K562 (cell line): ENCODE data around the gene PLA1A. TPM values are rescaled to one million over a fixed set of nuclear protein-coding genes. Genes with fewer than 3 reads are reported as not detected.

Experiments used
- ATAC-seq: fragments of 200-7000 bp; cut with Tn5 transposase; 3 replicates; pipeline ENCODE4 v1.9.1; 2020; ENCODE audit warnings: moderate library complexity
- BruUV-seq: library from RNA; stranded (reverse); fragments of 400-500 nt; replicated peaks from 2 replicates; lab custom pipeline; 2021; lab: Mats Ljungman, UMichigan
- CTCF ChIA-PET: fragments of 300-600 bp; formaldehyde crosslinking; extraction: SDS; loops from one replicate; lab custom pipeline; 2021; ENCODE audit warnings: low intra/inter-chr PET ratio; lab: Yijun Ruan, JAX
- POLR2A ChIA-PET: fragments of 300-600, 350-650 bp; sonication (Branson Sonifier 250); formaldehyde crosslinking; extraction: SDS; loops from one replicate; lab custom pipeline; 2021; ENCODE audit warnings: antibody characterized with exemption, inconsistent platforms; lab: Yijun Ruan, JAX
- DNase-seq, 4 experiments: peaks; one replicate each; pipeline versions ENCODE4 v3.0.0 to v3.0.0-alpha.2; 2011 to 2018; ENCODE audit warnings: low spot score in 3 of 4, mixed read lengths in 3 of 4; ENCODE audit errors: extremely low read depth in 1 of 4
- FAIRE-seq: peaks from 2 replicates; lab custom pipeline; 2011; peaks lifted over from hg19 to GRCh38; lab: Jason Lieb, UNC
- H2AFZ ChIP-seq: 2 replicates; pipeline ENCODE4 v1.6.0; 2011; ENCODE audit warnings: low read depth, low read length, control low read depth, inconsistent platforms
- H3K27ac ChIP-seq: fragments of 200-600 bp; 3 replicates; pipeline ENCODE4 v1.8.0; 2011; ENCODE audit warnings: low read depth, mild to moderate bottlenecking, control low read depth, inconsistent platforms, low read length, moderate library complexity, mixed read lengths; ENCODE audit errors: extremely low read depth
- H3K27me3 ChIP-seq, 2 experiments: fragments of 300-600 bp in 1 of 2; 2 replicates in 1 of 2; 3 replicates in 1 of 2; pipeline versions ENCODE4 v1.6.0 to v1.8.0; 2011; ENCODE audit warnings: inconsistent platforms in 2 of 2, low read length in 2 of 2, mild to moderate bottlenecking in 1 of 2, mixed read lengths in 1 of 2, moderate library complexity in 1 of 2; ENCODE audit not compliant: control insufficient read depth in 2 of 2, insufficient read depth in 2 of 2
- H3K36me3 ChIP-seq: fragments of 300-600 bp; 3 replicates; pipeline ENCODE4 v1.8.0; 2011; ENCODE audit warnings: mild to moderate bottlenecking, low read length, inconsistent platforms; ENCODE audit not compliant: control insufficient read depth, insufficient read depth
- H3K4me1 ChIP-seq, 2 experiments: fragments of 200-600 bp in 1 of 2; replicated peaks in 1 of 2; 2 replicates in 1 of 2; 3 replicates in 1 of 2; pipeline versions ENCODE4 v1.5.1 to v1.8.0; 2011; ENCODE audit warnings: inconsistent platforms in 2 of 2, low read length in 2 of 2, mild to moderate bottlenecking in 1 of 2, mixed read lengths in 1 of 2, moderate library complexity in 1 of 2; ENCODE audit not compliant: control insufficient read depth in 2 of 2, insufficient read depth in 2 of 2
- H3K4me2 ChIP-seq: 2 replicates; pipeline ENCODE4 v1.6.1; 2011; ENCODE audit warnings: low read length, control low read depth, inconsistent platforms, mixed read lengths; ENCODE audit not compliant: insufficient read depth
- H3K4me3 ChIP-seq: fragments of 200-600 bp; sonication (generic), shearing (Covaris generic); 2 replicates; pipeline ENCODE4 v1.5.1; 2016; ENCODE audit warnings: control low read depth, inconsistent platforms
- H3K79me2 ChIP-seq: fragments of 200-600 bp; 3 replicates; pipeline ENCODE4 v1.8.0; 2011; ENCODE audit warnings: low read length, inconsistent platforms; ENCODE audit not compliant: control insufficient read depth, insufficient read depth
- H3K9ac ChIP-seq, 2 experiments: 2 replicates each; pipeline versions ENCODE4 v1.6.0 to v1.6.1; 2011; ENCODE audit warnings: low read depth in 2 of 2, low read length in 2 of 2, control low read depth in 1 of 2, inconsistent platforms in 1 of 2, mild to moderate bottlenecking in 1 of 2, mixed read lengths in 1 of 2; ENCODE audit not compliant: insufficient read depth in 1 of 2
- H3K9me1 ChIP-seq: one replicate; pipeline ENCODE4 v1.6.0; 2011; ENCODE audit warnings: inconsistent platforms, mild to moderate bottlenecking, low read length, moderate library complexity; ENCODE audit not compliant: control insufficient read depth, insufficient read depth
- H3K9me3 ChIP-seq: replicated peaks from 2 replicates; pipeline ENCODE4 v1.5.1; 2011; ENCODE audit warnings: low read depth, low read length, inconsistent platforms; ENCODE audit not compliant: control insufficient read depth, insufficient read depth
- H4K20me1 ChIP-seq: replicated peaks from 2 replicates; pipeline ENCODE4 v1.6.1; 2011; ENCODE audit warnings: low read length, inconsistent platforms, mixed read lengths; ENCODE audit not compliant: control insufficient read depth, insufficient read depth
- ADNP ChIP-seq: fragments of 200-800 bp; sonication (Bioruptor generic); IDR thresholded peaks from 2 replicates; pipeline ENCODE4 v1.6.1; 2016; ENCODE audit warnings: missing genetic modification characterization, missing compliant biosample characterization
- CREB1 ChIP-seq, 2 experiments: sonication (generic) in 1 of 2; formaldehyde crosslinking in 1 of 2; IDR thresholded peaks; 2 replicates each; pipeline versions ENCODE4 v1.6.1 to v1.8.0; 2012 to 2022; ENCODE audit warnings: inconsistent platforms in 1 of 2, mild to moderate bottlenecking in 1 of 2, missing genetic modification reagents in 1 of 2, moderate library complexity in 1 of 2
- DDX20 ChIP-seq: fragments of 450-650 bp; IDR thresholded peaks from 2 replicates; pipeline ENCODE4 v1.6.1; 2016; ENCODE audit warnings: missing genetic modification characterization, low read depth, mild to moderate bottlenecking, missing compliant biosample characterization, moderate library complexity
- GTF2E2 ChIP-seq: fragments of 200-800 bp; sonication (Bioruptor generic); IDR thresholded peaks from 2 replicates; pipeline ENCODE4 v1.6.1; 2016; ENCODE audit warnings: missing genetic modification characterization, missing compliant biosample characterization
- NFE2L1 ChIP-seq: fragments of 450-650 bp; IDR thresholded peaks from 2 replicates; pipeline ENCODE4 v1.6.1; 2016; ENCODE audit warnings: missing genetic modification characterization, low read depth, mild to moderate bottlenecking, missing compliant biosample characterization, moderate library complexity, borderline replicate concordance
- NR2C1 ChIP-seq, 2 experiments: fragments of 450-650 bp; IDR thresholded peaks; 2 replicates each; pipeline ENCODE4 v1.6.1; 2017; ENCODE audit warnings: mild to moderate bottlenecking in 2 of 2, antibody characterized with exemption in 1 of 2, inconsistent platforms in 1 of 2, missing compliant biosample characterization in 1 of 2, missing genetic modification characterization in 1 of 2
- NR2C2 ChIP-seq, 2 experiments: fragments of 200-800 bp in 1 of 2; sonication (Bioruptor generic) in 1 of 2; sonication (generic) in 1 of 2; formaldehyde crosslinking in 1 of 2; IDR thresholded peaks; 2 replicates each; pipeline versions ENCODE4 v1.6.1 to v1.8.0; 2016 to 2022; ENCODE audit warnings: mild to moderate bottlenecking in 1 of 2, missing compliant biosample characterization in 1 of 2, missing genetic modification characterization in 1 of 2, missing genetic modification reagents in 1 of 2
- NR4A1 ChIP-seq, 2 experiments: fragments of 250-450 bp in 1 of 2; fragments of 450-650 bp in 1 of 2; sonication (Bioruptor Pico) in 1 of 2; IDR thresholded peaks; 2 replicates each; pipeline versions ENCODE4 v1.4.0 to v1.6.1; 2016 to 2020; ENCODE audit warnings: mild to moderate bottlenecking in 2 of 2, missing compliant biosample characterization in 1 of 2, missing genetic modification characterization in 1 of 2, moderate library complexity in 1 of 2
- PTTG1 ChIP-seq: fragments of 450-650 bp; IDR thresholded peaks from 2 replicates; pipeline ENCODE4 v1.6.1; 2016; ENCODE audit warnings: low read depth, mild to moderate bottlenecking, missing genetic modification characterization, missing compliant biosample characterization
- ZFPM2 ChIP-seq: fragments of 250-450 bp; sonication (Bioruptor Pico); IDR thresholded peaks from 2 replicates; pipeline ENCODE4 v1.5.1; 2022; ENCODE audit warnings: mild to moderate bottlenecking
- ZFX ChIP-seq: sonication (generic); formaldehyde crosslinking; IDR thresholded peaks from 2 replicates; pipeline ENCODE4 v1.8.0; 2022; ENCODE audit warnings: mild to moderate bottlenecking, missing genetic modification reagents, moderate library complexity
- ZNF121 ChIP-seq: sonication (generic); formaldehyde crosslinking; conservative IDR thresholded peaks from 2 replicates; pipeline ENCODE4 v1.8.0; 2022; ENCODE audit warnings: missing genetic modification reagents
- ZNF175 ChIP-seq: fragments of 200-800 bp; sonication (Bioruptor generic); IDR thresholded peaks from 2 replicates; pipeline ENCODE4 v1.6.1; 2016; ENCODE audit warnings: low read depth, mild to moderate bottlenecking, missing genetic modification characterization, missing compliant biosample characterization
- ZNF354B ChIP-seq: fragments of 250-450 bp; sonication (Bioruptor Pico); IDR thresholded peaks from 2 replicates; pipeline ENCODE4 v1.4.0; 2020
- ZNF384 ChIP-seq: IDR thresholded peaks from 2 replicates; pipeline ENCODE4 v1.6.1; 2012; ENCODE audit warnings: low read depth, low read length, improper control_type of control experiment
- ZNF445 ChIP-seq: fragments of 250-450 bp; sonication (Bioruptor Pico); IDR thresholded peaks from 2 replicates; pipeline ENCODE4 v1.4.0; 2020; ENCODE audit warnings: low read depth, mild to moderate bottlenecking, moderate library complexity
- ZNF589 ChIP-seq: fragments of 200-800 bp; sonication (Bioruptor generic); IDR thresholded peaks from 2 replicates; pipeline ENCODE4 v1.6.1; 2016; ENCODE audit warnings: low read depth, missing genetic modification characterization, missing compliant biosample characterization
- ZZZ3 ChIP-seq: fragments of 450-650 bp; IDR thresholded peaks from 2 replicates; pipeline ENCODE4 v1.6.1; 2016; ENCODE audit warnings: antibody characterized with exemption, mild to moderate bottlenecking, moderate library complexity
- WGBS: fragments of 100-300 bp; shearing (Covaris generic); methylation state at CpG from one replicate; pipeline ENCODE4 v1.1.6; 2016; ENCODE audit warnings: low coverage, mixed read lengths; ENCODE audit not compliant: insufficient coverage; ENCODE audit errors: missing lambda C conversion rate; 5-methylcytosine and 5-hydroxymethylcytosine counted together
- in situ Hi-C: fragments of 300-500 bp; cut with MboI; formaldehyde crosslinking; loops from 4 replicates; pipeline ENCODE4 v1.15.0; 2018; ENCODE audit warnings: inconsistent platforms, mixed read lengths
- intact Hi-C: fragments of 100-400 bp; cut with micrococcal nuclease; formaldehyde crosslinking; loops from 2 replicates; pipeline ENCODE4 v1.14.2; 2022
- polyA plus RNA-seq, 8 experiments: library from polyadenylated mRNA; depleted of rRNA in 4 of 8; stranded (reverse) in 5 of 8; unstranded in 3 of 8; fragments of >200 nt; fragmentation: Nextera tagmentation in 2 of 8; fragmentation: Illumina TruSeq in 1 of 8; extraction: Ambion mirVana in 2 of 8; extraction: Trizol in 1 of 8; gene quantifications; 2 replicates each; pipeline versions ENCODE4 v1.2.1 to v1.2.3, GENCODE V29; 2011 to 2014; ENCODE audit warnings: inconsistent platforms in 1 of 8, missing spikeins in 1 of 8
- total RNA-seq, 7 experiments: library from RNA; depleted of rRNA in 6 of 7; stranded (reverse); fragments of >200 nt in 6 of 7; fragmentation: Illumina TruSeq in 2 of 7; extraction: Trizol in 2 of 7; gene quantifications; 2 replicates each; pipeline versions ENCODE4 v1.2.1 to v1.2.3, GENCODE V29; 2011 to 2021; ENCODE audit warnings: low replicate concordance in 1 of 7
- TF ChIP-seq, protein P1 (sequence below): fragments of 200-800 bp; sonication (Bioruptor generic); IDR thresholded peaks from 2 replicates; pipeline ENCODE4 v1.6.1; 2017; ENCODE audit warnings: missing genetic modification characterization, missing compliant biosample characterization

The PLA1A gene
- total and polyA plus RNA-seq, 9 of the 15 experiments (the other 6 are each of a cell fraction or from before 2014, with no cell fraction given) = not detected

- no peaks in the 10 kb centered on the region for H4K20me1 ChIP-seq
- no peak overlapping the region for H3K4me2 ChIP-seq
- H3K9me3 ChIP-seq = no peaks in the 10 kb centered on the region
- H3K4me1 ChIP-seq = peaks cover 8 to 46% of the 10 kb centered on the region in 2 experiments
- WGBS = 20% methylated on average over 2 of the region's 2 CpGs
- FAIRE-seq (no peak), ATAC-seq (no peak), DNase-seq (no peak)
- H3K27me3 ChIP-seq = no peaks in the 10 kb centered on the region
- peaks cover 3% of the 10 kb centered on the region for H3K9me1 ChIP-seq
- H3K9ac ChIP-seq = no peak overlapping the region
- intact Hi-C loops (loop anchor here (5.0 kb wide), 1 partner anchor 38 kb away; the partner anchor contains the start of gene COX17), in situ Hi-C loops (no loop called here)
- BruUV-seq = no TSS peak
- peak overlapping the region; percentile 12 for H2AFZ ChIP-seq
- H3K79me2 ChIP-seq = no peaks in the 10 kb centered on the region
- no peaks in the 10 kb centered on the region for H3K36me3 ChIP-seq
- H3K4me3 ChIP-seq = no peak overlapping the region
- CTCF ChIA-PET = no interaction called here
- H3K27ac ChIP-seq = peak overlapping the region; percentile 83; the same call in 1 of the 3 replicates
- POLR2A ChIA-PET = interaction anchor here (0.5 kb wide), 1 partner anchor 30 kb away, joined by 5 read pairs; no protein-coding TSS in a partner anchor
- TF ChIP-seq NR4A1 (CRISPR knock-in tag; IDR thresholded peaks at IDR 0.05) (no peak), NR4A1 (tag; IDR thresholded peaks at IDR 0.05) (peak; percentile 72; the same call in 1 of the 2 replicates), GTF2E2 (0 out of 2 replicates have a peak, but pooled peaks have one; percentile 49), ZFX (CRISPR knock-in tag) (no peak), ZNF445 (CRISPR knock-in tag) (0 out of 2 replicates have a peak, but pooled peaks have one; percentile 11), NR2C2 (CRISPR knock-in tag; IDR thresholded peaks at IDR 0.05) (no peak), NR2C2 (tag; IDR thresholded peaks at IDR 0.05) (peak; percentile 6; the same call in 1 of the 2 replicates), ZFPM2 (CRISPR knock-in tag) (no peak), ZNF121 (CRISPR knock-in tag) (peak; percentile 33; the same call in 1 of the 2 replicates), ZNF354B (CRISPR knock-in tag) (0 out of 2 replicates have a peak, but pooled peaks have one; percentile 10), ADNP (tag) (0 out of 2 replicates have a peak, but pooled peaks have one; percentile 54), PTTG1 (tag) (peak; percentile 75), NR2C1 (IDR thresholded peaks at IDR 0.05) (no peak), NR2C1 (tag; IDR thresholded peaks at IDR 0.05) (peak; percentile 26; the same call in 1 of the 2 replicates), NFE2L1 (0 out of 2 replicates have a peak, but pooled peaks have one; percentile 7), ZNF384 (peak; percentile 6; the same call in 1 of the 2 replicates), ZNF589 (CRISPR knock-in tag) (peak; percentile 53; the same call in 1 of the 2 replicates), CREB1 (IDR thresholded peaks at IDR 0.05) (no peak), CREB1 (CRISPR knock-in tag; IDR thresholded peaks at IDR 0.05) (no peak), DDX20 (peak; percentile 50; the same call in 1 of the 2 replicates), ZZZ3 (no peak), ZNF175 (CRISPR knock-in tag) (peak; percentile 79)
- TF ChIP-seq, protein P1, sequence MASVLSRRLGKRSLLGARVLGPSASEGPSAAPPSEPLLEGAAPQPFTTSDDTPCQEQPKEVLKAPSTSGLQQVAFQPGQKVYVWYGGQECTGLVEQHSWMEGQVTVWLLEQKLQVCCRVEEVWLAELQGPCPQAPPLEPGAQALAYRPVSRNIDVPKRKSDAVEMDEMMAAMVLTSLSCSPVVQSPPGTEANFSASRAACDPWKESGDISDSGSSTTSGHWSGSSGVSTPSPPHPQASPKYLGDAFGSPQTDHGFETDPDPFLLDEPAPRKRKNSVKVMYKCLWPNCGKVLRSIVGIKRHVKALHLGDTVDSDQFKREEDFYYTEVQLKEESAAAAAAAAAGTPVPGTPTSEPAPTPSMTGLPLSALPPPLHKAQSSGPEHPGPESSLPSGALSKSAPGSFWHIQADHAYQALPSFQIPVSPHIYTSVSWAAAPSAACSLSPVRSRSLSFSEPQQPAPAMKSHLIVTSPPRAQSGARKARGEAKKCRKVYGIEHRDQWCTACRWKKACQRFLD (CRISPR knock-in tag) = peak; percentile 50
Measured at GRCh38 chr3:119639494-119640350, 42.0 kb downstream of the PLA1A start.
